ENCODE data around the gene ASXL1.
"Not testable (repeated sequence)": the region's sequence is repeated elsewhere in the genome, so short reads cannot be mapped to it uniquely, and the experiment has no call there.

The ASXL1 gene

DNA sequence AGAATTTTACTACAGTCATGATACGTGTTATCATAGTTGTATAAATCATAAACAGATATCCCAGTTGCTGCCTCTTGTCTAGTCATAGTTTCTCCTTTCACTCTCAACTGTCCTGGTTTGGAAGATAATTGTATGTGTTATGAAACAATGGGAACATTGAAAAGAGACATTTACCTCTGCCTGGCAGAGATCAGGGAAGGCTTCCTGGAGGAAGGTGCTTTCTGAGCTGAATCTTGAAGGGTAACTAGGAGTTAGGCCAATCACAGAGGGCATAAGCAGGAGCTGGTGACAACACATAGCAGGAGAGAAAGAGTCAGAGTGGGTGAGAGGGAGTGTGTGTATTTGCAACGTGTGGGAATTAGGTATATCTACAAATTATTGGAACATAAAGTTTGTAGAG is 5.4 kb downstream of the ASXL1 start:
- no peak for DNase-seq

DNA sequence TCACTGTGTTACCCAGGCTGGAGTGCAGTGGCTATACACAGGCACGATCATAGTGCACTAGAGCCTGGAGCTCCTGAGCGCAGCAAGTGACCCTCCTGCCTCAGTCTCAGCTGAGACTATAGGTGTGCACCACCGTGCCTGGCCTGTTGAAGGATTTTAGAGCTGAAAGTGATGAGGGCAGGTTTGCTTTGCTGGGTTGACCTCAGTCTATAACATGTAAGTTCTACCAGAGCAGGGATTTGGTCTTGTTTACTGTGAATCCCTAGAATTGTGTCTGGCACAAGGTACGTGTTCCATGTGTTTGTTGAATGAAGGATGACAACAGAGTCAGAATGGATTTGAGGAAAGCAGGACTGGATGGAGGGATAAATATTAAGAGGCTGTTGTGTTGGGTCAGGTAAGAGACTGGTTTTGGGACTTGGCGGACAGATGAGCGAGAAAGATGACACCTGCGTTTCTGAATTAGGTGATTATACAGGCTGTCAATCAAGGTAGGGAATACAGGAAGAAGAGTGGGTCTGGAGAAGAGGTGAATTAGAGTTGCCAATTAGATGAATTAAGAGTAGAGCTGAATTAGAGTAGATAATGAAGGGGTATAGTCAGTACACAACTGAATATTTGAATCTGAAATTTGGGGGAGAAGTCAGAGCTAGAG is 6.5 kb downstream of the ASXL1 start:
- peak in 1 of 2 experiments; percentile 41 for DNase-seq

DNA sequence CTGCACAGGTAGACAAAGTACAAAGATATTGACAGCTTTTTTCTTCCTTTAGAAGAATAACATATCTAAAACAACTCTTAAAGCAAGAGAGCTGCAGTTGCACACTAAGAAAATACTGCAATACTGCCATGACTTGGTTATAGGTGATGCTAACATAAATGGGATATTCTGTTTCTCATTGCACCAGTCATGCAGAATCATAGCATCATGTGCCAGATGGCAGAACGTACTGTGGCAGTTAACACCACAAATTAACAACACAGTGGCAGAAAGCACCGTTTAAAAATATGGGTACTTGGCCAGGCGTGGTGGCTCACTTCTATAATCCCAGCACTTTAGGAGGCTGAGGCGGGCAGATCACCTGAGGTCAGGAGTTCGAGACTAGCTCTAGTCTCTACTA is 7.4 kb downstream of the ASXL1 start:
- DNase-seq = peak; percentile 82 to 91

DNA sequence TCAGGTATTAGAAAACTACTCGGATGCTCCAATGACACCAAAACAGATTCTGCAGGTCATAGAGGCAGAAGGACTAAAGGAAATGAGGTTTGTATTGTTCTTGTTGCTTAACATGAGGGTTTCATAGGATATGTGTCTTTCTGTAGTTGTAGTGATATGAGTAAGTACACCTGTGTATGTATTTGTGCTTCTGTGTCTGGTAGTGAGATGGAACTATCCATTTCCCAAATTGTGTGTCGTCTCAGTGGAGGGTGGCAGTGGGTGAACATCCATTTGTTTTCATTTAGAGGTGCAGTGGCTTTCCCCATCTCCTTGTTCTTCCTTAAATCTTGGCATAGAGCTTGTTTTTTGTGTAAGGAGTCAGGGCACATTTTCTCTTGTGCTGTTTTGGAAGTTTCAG is 8.2 kb downstream of the ASXL1 start:
- no peak for DNase-seq

DNA sequence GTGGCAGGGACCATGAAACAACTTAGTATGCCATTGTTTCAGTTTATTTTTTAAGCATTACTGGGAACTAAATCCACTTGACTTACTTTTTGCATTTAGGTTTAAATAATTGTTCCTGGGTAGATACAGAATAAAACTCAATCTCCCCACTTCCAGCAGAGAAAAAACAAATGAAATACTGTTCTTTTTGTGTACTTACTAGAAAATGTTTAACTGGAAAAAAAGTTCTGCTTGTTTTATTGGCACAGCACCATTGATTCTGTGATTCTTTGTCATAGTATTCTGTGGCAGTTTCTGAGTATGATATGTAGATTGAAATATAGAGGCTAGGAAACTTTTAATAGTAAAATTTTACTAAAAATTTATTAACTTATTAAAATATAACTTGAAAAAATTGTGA is 10.2 kb downstream of the ASXL1 start:
- no peak for DNase-seq

DNA sequence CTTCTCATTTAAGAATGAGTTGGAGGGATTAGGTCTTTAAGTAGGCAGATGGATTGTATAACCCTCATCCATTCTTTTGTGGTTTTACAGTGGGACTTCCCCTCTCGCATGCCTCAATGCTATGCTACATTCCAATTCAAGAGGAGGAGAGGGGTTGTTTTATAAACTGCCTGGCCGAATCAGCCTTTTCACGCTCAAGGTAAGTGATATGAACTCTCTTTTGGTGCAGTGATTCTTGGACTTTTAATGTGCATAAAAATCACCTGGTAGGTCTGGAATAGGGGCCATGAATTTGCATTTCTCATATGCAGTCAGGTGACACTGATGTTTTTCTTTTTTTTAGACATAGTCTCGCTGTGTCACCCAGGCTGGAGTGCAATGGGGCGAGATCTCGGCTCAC is 10.8 kb downstream of the ASXL1 start:
- peak in 1 of 2 experiments; percentile 23 for DNase-seq

DNA sequence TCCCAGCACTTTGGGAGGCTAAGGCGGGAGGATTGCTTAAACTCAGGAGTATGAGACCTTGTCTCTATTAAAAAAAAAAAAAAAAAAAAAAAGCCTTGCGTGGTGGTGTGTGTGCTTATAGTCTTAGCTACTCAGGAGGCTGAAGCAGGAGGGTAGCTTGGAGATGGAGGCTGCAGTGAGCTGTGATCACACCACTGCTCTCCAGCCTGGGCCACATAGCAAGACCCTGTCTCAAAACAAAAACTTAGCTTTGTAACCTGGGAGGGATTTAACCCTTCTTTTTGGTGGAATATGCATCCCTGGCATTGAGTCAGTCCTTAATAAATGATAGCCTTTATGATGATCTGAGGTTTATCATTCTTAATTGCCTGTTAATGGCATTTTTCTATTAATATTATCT is 12.8 kb downstream of the ASXL1 start:
- DNase-seq = no peak

DNA sequence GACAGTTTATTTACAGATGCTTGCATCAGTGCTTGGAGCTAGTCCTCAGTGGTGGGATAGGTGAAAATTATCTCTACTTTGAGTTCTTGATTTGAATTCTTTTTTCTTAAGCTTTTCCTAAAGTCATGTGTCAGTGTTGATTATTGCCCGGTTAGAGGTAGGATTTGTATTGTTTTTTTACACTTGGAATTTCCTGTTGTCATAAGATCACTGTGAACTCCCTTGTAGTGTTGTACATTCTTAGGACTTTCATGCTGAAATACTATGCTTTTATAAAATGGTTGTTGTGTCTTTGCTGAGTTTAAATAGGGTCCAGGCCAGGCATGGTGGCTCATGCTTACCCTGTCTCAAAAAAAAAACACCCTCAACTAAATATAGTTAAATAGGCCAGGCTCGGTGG is 20.3 kb downstream of the ASXL1 start:
- DNase-seq = no peak

DNA sequence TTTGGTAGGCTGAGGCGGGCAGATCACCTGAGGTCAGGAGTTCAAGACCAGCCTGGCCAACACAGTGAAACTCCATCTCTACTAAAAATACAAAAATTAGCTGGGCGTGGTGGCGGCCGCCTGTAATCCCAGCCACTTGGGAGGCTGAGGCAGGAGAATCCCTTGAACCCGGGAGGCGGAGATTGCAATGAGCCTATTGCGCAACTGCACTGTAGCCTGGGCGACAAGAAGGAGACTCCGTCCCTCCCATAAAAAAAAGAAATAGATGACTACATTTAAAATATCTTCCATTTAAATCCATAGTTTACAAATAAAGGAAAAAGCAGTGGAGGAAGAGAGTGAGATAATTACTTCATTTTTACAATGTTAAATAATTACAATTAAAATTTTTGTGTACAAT is 21.9 kb downstream of the ASXL1 start:
- DNase-seq = not testable (repeated sequence)

DNA sequence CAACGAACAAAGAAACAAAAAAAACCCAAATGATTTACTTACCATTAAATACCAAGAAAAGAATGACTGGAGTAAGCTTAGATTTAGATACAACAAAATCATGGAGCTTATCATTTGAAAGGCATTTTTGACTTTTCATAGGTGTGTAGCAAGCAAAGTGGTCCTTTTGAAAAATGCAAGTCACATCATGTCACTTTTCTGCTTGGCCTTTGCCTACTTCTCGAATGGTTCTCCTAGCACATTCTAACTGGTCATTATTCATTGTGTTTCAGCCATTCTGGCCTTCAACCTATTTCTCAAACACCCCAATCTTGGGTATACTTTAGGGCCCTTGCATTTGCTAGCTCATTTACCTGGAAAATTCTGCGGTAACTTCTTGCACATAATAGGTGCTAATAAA is 22.6 kb downstream of the ASXL1 start:
- DNase-seq = no peak

DNA sequence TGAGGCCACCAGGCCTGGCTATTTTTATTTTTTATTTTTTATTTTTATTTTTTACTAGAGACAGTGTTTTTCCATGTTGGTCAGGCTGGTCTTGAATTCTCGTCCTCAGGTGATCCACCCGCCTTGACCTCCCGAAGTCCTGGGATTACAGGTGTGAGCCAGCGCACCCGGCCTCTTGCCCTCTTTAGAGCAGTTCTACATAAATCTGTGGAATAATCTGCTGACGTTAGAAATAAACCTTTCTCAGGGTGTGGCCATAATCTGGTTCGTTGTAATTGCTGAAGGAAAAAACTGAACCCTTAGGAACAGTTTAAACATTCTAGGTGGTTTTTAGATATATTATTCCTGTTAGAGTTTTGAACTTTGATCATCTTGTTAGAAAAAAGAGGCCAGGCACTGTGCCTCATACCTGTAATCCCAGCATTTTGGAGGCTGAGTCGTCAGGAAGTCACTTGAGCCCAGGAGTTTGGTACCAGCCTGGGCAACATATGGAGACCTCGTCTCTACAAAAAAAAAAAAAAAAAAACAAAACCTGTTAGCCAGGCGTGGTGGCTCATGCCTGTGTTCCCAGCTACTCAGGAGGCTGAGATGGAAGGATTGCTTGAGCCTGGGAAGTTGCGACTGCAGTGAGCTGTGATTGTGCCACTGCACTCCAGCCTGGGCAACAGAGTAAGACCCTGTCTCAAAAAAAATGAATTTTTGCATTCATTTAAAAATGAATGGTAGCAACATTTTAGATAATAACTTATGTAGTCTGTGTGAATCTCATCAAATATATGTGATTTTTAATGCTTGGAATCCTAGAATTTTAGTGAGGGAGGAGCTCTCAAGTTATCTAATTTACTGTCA is 24.2 kb downstream of the ASXL1 start:
- peak in 1 of 2 experiments; percentile 54 for DNase-seq

DNA sequence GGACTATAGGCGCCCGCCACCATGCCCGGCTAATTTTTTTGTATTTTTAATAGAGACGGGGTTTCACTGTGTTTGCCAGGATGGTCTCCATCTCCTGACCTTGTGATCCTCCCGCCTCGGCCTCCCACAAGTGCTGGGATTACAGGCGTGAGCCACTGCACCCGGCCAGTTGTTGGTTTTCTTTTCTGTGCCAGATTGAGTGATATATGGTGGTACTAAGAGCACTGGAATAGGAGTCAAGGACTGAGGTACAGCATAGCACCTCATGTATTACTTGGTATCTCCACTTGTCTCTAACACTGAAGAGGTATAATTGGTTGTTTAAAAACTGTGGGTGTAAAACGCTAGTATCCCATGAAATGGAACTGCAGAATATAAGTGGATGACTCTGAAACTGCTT is 25.3 kb downstream of the ASXL1 start:
- not testable (repeated sequence) for DNase-seq

DNA sequence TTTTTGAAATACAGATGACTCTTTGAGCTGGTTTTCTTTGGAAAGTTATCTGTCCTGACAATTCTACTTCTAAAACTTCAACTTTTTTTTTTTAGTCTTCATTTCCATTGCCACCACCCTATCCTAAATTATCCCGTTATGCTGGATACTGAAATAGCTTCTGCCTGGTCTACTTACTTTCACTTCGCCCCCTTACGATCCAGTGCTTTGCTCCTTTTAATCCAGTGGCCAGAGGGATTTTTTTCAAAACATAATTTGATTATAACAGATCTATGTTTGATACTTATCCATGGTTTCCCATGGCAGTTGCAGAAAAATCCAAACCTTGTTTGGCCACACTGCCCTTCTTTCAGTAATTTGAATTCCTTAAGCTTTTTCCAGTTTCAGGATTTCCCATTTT is 27.4 kb downstream of the ASXL1 start:
- no peak for DNase-seq

DNA sequence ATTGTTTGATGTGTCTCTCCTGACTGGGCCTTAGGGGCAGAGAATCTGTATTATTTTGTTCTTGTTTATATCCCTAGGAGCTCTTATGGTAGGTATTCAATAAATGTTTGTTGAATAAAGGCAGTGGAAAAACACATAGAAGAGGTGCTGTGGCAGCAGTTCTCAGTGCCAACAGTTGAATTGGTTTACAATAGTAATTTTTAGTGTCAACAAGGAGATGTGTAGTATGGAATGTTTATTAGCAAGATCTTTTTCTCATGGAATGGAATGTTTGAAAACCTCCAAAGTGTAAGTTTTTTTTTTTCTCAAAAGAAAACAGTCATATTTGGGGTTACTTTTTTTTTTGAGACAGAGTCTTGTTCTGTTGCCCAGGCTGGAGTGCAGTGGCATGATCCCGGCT is 28.0 kb downstream of the ASXL1 start:
- DNase-seq = no peak

DNA sequence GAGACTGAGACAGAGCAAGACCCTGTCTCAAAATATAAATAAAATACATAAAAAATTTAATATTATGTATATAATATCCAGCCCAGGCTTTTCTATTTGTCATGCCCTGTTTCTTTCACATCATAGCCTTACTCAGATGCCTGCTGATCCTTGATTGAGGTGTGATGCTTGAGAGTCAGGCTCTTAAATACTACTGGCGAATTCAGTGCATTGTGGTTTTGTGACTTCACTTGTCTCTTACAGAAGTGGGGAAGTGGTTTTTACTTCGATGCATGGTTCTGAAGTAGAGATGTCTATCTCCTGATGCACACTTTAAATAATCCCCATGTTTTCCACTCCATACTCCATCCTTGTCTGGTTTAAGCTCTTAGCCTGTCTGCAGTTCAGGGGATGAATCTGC is 29.1 kb downstream of the ASXL1 start:
- DNase-seq = no peak

DNA sequence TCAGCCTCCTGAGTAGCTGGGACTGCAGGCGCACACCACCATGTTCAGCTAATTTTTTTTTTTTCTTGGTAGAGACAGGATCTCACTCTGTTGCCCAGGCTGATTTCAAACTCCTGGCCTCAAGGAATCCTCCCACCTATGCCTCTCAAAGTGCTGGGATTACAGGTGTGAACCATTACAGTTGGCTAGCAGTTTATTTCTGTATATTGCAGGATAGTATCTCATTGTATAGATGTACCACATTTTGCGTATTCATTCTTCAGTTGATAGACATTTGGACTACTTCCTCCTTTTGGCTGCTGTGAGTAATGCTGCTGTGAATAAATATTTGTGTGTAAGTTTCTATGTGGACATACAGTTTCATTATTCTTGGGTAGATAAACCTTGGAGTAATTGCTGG is 32.9 kb downstream of the ASXL1 start:
- no peak for DNase-seq

DNA sequence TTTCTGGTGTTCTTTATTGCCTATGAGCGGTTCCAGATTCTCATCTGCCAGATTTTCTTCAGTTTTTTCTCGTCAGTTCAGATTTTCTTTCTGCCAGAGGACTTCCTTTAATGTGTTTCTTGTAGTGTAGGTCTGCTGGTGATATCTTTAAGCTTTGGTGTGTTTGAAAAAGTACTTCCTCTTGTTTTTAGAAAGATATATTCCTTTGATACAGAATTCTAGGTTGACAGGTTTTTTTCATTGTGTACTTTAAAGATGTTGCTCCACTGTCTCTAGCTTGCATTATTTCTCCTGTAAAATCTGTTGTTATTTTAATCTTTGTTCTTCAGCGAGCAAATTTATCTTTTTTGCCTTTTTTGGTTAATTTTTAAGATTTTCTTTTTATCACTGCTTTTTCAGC is 36.9 kb downstream of the ASXL1 start:
- DNase-seq = no peak

DNA sequence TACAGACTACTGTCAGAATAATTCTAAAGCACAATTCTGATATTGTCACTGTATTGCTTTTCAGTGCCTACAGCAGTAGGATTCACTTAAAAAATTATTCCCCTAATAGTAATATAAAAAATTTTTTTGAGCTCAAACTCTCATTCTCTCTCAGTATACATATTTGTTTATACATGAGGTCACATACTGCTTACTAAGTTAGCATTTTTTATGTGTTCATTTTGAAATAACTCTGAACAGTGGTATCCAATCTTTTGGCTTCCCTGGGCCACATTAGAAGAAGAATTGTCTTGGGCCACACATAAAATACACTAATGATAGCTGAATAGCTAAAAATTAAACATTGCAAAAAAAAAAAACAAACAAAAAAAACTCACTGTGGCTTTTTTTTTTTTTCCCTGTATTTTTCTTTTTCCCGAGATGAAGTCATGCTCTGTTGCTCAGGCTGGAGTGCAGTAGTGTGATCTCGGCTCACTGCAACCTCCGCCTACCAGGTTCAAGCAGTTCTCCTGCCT is 38.6 kb downstream of the ASXL1 start:
- no peak for DNase-seq

DNA sequence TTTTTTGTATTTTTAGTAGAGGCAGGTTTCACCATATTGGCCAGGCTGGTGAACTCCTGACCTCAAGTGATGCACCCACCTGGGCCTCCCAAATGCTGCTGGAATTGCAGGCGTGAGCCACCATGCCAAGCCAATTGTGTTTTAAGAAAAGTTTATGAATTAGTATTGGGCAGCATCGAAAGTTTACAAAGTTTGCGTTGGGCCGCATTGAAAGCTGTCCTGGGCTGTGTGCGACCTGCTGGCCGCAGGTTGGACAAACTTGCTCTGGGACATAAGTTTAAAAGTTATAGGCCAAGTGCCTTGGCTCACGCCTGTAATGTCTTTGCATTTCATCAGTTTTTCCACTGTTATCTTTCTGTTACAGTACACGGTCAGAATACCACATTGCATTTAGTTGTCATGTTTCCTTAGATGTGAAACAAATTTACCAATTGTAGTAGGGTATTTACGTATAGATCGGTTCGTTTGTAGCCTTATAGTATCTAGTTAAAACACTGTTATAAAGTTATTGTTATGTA is 39.5 kb downstream of the ASXL1 start:
- no peak for DNase-seq

DNA sequence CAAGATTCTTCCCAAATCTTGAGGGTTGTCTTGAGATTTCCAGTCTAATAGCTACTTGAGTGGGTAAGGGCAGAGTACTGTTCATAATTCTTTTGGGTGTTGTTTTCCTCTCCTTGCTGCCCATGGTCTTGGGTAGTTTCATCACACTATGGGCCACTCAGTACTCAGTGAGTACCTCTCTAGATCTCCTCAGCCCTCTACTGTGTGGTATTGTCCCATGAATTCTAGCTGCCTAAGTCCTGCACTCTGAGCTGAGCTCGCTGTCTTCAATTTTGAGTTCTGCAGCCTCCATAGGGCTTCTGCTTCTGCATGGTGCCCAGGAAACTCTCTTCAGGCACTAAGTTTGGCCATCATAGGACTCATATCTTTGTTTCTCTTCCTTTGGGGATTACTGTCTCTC is 42.3 kb downstream of the ASXL1 start:
- DNase-seq = no peak

DNA sequence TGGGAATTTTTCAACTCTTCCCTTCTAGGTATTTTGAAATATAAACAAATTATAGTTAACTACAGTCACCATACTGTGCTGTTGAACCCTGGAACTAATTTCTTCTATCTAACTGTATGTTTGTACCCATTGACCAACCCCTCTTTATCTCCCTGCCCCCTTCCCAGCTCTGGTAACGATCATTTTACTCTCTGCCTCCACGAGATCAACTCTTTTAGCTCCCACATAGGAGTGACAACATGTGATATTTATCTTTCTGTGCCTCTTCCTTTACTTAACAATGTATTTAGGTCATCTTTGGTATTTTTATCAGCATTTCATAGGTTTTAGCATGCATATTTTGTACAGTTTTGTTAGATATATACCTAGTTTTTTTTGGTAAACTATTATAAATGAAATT is 45.9 kb downstream of the ASXL1 start:
- no peak for DNase-seq

DNA sequence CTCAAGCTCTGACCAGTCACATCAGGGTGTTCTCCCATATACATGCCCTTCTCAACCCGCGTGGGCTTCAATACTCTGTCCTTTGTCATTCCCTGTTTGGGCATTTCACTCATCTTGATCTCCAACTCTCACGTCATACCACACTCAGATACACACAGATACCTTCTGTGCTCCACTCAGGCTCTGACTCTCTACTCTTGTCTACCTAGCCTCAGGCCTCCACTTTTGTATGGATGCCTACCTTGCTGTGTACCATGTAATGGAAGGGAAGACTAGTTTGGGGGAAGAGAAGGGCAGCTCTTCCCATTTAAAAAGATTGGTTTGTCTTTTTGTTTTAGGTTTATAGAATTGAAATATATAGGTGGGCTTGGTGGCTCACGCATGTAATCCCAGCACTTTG is 48.6 kb downstream of the ASXL1 start:
- DNase-seq = no peak

DNA sequence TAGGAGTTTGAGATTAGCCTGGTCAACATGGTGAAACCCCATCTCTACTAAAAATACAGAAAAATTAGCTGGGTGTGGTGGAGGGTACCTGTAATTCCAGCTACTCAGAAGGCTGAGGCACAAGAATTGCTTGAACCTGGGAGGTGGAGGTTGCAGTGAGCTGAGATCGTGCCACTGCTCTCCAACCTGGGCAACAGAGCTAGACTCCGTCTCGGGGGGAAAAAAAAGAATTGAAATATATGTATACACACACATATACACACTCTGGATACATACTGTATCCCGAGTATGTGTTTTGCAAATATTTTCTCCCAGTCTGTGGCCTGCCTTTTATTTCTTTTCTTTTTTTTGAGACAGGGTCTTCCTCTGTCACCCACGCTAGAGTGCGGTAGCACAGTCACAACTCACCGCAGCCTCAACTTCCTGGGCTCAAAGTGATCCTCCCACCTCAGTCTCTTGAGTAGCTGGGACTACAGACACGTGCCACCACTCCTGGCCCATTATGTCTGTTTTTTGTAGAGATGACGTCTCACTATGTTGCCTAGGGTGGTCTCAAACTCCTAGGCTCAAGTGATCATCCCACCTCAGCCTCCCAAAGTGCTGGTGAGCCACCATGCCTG is 49.1 kb downstream of the ASXL1 start:
- not testable (repeated sequence) for DNase-seq
